ENCODE data around the gene EVL.

The EVL gene

DNA sequence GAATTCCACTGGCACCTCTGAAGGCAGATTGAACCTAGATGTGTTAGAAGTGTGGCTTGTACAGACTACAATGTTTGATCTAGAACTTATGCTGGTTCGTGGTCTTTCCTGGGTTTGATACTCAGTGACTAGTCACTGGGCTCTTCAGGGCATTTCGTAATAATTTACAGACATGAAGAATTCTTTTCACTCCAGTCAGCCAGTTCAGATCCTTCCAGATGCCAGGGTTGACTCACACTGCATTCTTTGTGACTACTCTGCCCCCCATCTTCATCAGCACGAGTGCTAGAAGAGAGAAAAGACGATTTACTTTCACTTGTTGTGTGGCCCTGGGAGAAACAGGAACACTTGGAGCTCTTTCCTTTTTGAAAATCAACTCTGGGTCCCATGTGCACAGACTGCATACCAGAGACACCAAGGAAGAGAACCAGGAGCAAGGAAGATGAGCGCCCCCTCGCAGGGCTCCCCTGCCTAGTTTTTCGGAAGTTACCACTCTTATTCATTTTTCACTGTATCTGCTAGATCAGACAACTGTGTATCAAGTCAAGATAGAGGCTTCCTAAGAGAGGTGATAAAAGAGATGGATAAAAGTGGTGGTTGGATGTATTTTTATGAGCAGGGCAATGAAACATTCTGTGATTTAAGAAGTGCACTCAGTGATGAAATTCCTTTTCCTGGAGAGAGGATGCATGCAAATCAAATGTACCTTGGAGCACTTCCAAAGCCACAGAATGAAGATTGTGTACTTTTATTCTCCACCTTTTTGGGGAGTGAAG, 33.5 kb upstream of the EVL start:
- peak; percentile 65 for DNase-seq (ENCODE audit: low read depth)
- H3K4me3 ChIP-seq (ENCODE audit: low read depth, low read length) = no peak overlapping the region
- TF ChIP-seq, protein P1, sequence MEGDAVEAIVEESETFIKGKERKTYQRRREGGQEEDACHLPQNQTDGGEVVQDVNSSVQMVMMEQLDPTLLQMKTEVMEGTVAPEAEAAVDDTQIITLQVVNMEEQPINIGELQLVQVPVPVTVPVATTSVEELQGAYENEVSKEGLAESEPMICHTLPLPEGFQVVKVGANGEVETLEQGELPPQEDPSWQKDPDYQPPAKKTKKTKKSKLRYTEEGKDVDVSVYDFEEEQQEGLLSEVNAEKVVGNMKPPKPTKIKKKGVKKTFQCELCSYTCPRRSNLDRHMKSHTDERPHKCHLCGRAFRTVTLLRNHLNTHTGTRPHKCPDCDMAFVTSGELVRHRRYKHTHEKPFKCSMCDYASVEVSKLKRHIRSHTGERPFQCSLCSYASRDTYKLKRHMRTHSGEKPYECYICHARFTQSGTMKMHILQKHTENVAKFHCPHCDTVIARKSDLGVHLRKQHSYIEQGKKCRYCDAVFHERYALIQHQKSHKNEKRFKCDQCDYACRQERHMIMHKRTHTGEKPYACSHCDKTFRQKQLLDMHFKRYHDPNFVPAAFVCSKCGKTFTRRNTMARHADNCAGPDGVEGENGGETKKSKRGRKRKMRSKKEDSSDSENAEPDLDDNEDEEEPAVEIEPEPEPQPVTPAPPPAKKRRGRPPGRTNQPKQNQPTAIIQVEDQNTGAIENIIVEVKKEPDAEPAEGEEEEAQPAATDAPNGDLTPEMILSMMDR (IDR thresholded peaks at IDR 0.05; ENCODE audit: control insufficient read depth, extremely low read depth, insufficient read depth) = no peak

- peak; percentile 10 for DNase-seq (ENCODE audit: low read depth)
- TF ChIP-seq, protein P1 (IDR thresholded peaks at IDR 0.05; ENCODE audit: control insufficient read depth, extremely low read depth, insufficient read depth) = no peak
- no peak overlapping the region for H3K4me3 ChIP-seq (ENCODE audit: low read depth, low read length)
Observed at GRCh38 chr14:100032738-100033137, 32.5 kb upstream of the EVL start.

GRCh38 chr14:100033347-100034075, 31.7 kb upstream of the EVL start:
- TF ChIP-seq, protein P1 (IDR thresholded peaks at IDR 0.05; ENCODE audit: control insufficient read depth, extremely low read depth, insufficient read depth) = no peak
- no peak overlapping the region for H3K4me3 ChIP-seq (ENCODE audit: low read depth, low read length)
- peak; percentile 44 for DNase-seq (ENCODE audit: low read depth)

DNA sequence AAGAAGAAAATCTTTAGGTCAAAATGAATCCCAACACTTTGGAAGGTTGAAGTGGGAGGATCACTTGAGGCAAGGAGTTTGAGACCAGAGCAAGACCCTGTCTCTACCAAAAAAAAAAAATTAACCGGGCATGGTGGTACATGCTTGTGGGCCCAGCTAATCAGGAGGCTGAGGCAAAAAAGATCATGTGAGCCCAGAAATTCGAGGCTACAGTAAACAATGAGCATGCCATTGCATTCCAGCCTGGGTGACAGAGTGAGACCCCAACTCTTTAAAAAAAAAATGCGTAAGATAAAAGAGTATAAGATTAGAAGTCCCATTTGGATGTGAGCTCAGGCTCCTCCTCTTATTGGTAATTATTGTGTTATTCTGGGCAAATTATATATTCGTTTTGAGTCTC, 30.8 kb upstream of the EVL start:
- TF ChIP-seq, protein P1 (IDR thresholded peaks at IDR 0.05; ENCODE audit: control insufficient read depth, extremely low read depth, insufficient read depth) = no peak
- no peak overlapping the region for H3K4me3 ChIP-seq (ENCODE audit: low read depth, low read length)
- no peak for DNase-seq (ENCODE audit: low read depth)

GRCh38 chr14:100034961-100035500, 30.2 kb upstream of the EVL start:
- DNase-seq (ENCODE audit: low read depth) = no peak
- TF ChIP-seq, protein P1 (IDR thresholded peaks at IDR 0.05; ENCODE audit: control insufficient read depth, extremely low read depth, insufficient read depth) = no peak
- no peak overlapping the region for H3K4me3 ChIP-seq (ENCODE audit: low read depth, low read length)

GRCh38 chr14:100035700-100036099, 29.5 kb upstream of the EVL start:
- no peak overlapping the region for H3K4me3 ChIP-seq (ENCODE audit: low read depth, low read length)
- DNase-seq (ENCODE audit: low read depth) = no peak
- TF ChIP-seq, protein P1 (IDR thresholded peaks at IDR 0.05; ENCODE audit: control insufficient read depth, extremely low read depth, insufficient read depth) = no peak

Measured in LNCaP clone FGC (cell line).